HEK293 (cell line): ENCODE measurements around the gene EFCAB5.
"Not testable (repeated sequence)": the region's sequence is repeated elsewhere in the genome, so short reads cannot be mapped to it uniquely, and the experiment has no call there.

Experiments
- CTCF ChIA-PET: fragments of 350-600 bp; formaldehyde crosslinking; extraction: SDS; loops from one replicate; lab custom pipeline; 2021; ENCODE audit warnings: antibody characterized with exemption; lab: Yijun Ruan, JAX
- POLR2A ChIA-PET: fragments of 300-600 bp; formaldehyde crosslinking; extraction: SDS; loops from one replicate; lab custom pipeline; 2020; ENCODE audit warnings: antibody characterized with exemption, inconsistent platforms; lab: Yijun Ruan, JAX
- H3K27ac ChIP-seq: fragments of 200-500 bp; sonication (Bioruptor generic); 2 replicates; pipeline ENCODE4 v1.5.1; 2014; ENCODE audit warnings: low read depth, low read length, control low read depth, inconsistent platforms; ENCODE audit errors: extremely low read depth
- H3K36me3 ChIP-seq, 2 experiments: fragments of 200-500 bp in 1 of 2; sonication (Bioruptor generic) in 1 of 2; 1 replicate in 1 of 2; 2 replicates in 1 of 2; pipeline ENCODE4 v1.5.1; 2014 to 2017; ENCODE audit warnings: inconsistent platforms in 2 of 2, low read length in 2 of 2; ENCODE audit not compliant: control insufficient read depth in 2 of 2, insufficient read depth in 1 of 2
- H3K4me1 ChIP-seq: fragments of 200-500 bp; sonication (Bioruptor generic); 2 replicates; pipeline ENCODE4 v1.5.1; 2014; ENCODE audit warnings: mild to moderate bottlenecking, low read length, inconsistent platforms; ENCODE audit not compliant: control insufficient read depth, insufficient read depth
- H3K4me3 ChIP-seq: 2 replicates; pipeline ENCODE4 v1.5.1; 2011; ENCODE audit warnings: low read depth, mild to moderate bottlenecking, control low read depth, low read length, moderate library complexity
- H3K9me3 ChIP-seq: fragments of 200-500 bp; sonication (Bioruptor generic); 2 replicates; pipeline ENCODE4 v1.5.1; 2014; ENCODE audit warnings: low read depth, low read length, inconsistent platforms; ENCODE audit not compliant: control insufficient read depth, insufficient read depth
- AEBP2 ChIP-seq: fragments of 450-650 bp; formaldehyde crosslinking; IDR thresholded peaks from 2 replicates; pipeline ENCODE4 v1.5.1; 2016; ENCODE audit warnings: missing biosample characterization, missing genetic modification characterization, borderline replicate concordance
- GLIS2 ChIP-seq: fragments of 450-650 bp; formaldehyde crosslinking; IDR thresholded peaks from 2 replicates; pipeline ENCODE4 v1.5.1; 2016; ENCODE audit warnings: missing biosample characterization, missing genetic modification characterization
- HOXC10 ChIP-seq: sonication (generic); formaldehyde crosslinking; IDR thresholded peaks from 2 replicates; pipeline ENCODE4 v1.8.1; 2023; ENCODE audit warnings: mild to moderate bottlenecking, missing genetic modification reagents
- INSM2 ChIP-seq: fragments of 450-650 bp; formaldehyde crosslinking; IDR thresholded peaks from 2 replicates; pipeline ENCODE4 v1.5.1; 2016; ENCODE audit warnings: missing biosample characterization, missing genetic modification characterization
- TCF7L2 ChIP-seq: IDR thresholded peaks from 2 replicates; pipeline ENCODE4 v1.6.1; 2011; ENCODE audit warnings: low read depth, mild to moderate bottlenecking, inconsistent platforms, low read length, moderate library complexity, borderline replicate concordance
- TSHZ1 ChIP-seq: fragments of 450-650 bp; formaldehyde crosslinking; IDR thresholded peaks from 2 replicates; pipeline ENCODE4 v1.5.1; 2016; ENCODE audit warnings: missing biosample characterization, missing genetic modification characterization, borderline replicate concordance
- WT1 ChIP-seq: fragments of 450-650 bp; formaldehyde crosslinking; IDR thresholded peaks from 2 replicates; pipeline ENCODE4 v1.5.1; 2016; ENCODE audit warnings: missing biosample characterization, missing genetic modification characterization
- ZIC2 ChIP-seq: fragments of 450-650 bp; formaldehyde crosslinking; IDR thresholded peaks from 2 replicates; pipeline ENCODE4 v1.5.1; 2016; ENCODE audit warnings: missing biosample characterization, missing genetic modification characterization
- ZNF146 ChIP-seq: fragments of 450-650 bp; formaldehyde crosslinking; IDR thresholded peaks from 2 replicates; pipeline ENCODE4 v1.5.1; 2016; ENCODE audit warnings: missing biosample characterization, missing genetic modification characterization
- ZNF19 ChIP-seq: fragments of 450-650 bp; formaldehyde crosslinking; IDR thresholded peaks from 2 replicates; pipeline ENCODE4; 2016; ENCODE audit warnings: missing biosample characterization, missing genetic modification characterization, low read depth
- ZNF214 ChIP-seq: fragments of 450-650 bp; formaldehyde crosslinking; IDR thresholded peaks from 2 replicates; pipeline ENCODE4 v1.5.1; 2017; ENCODE audit warnings: missing biosample characterization, mild to moderate bottlenecking, missing genetic modification characterization, borderline replicate concordance
- ZNF24 ChIP-seq: fragments of 450-650 bp; formaldehyde crosslinking; IDR thresholded peaks from 2 replicates; pipeline ENCODE4 v1.5.1; 2016; ENCODE audit warnings: missing biosample characterization, missing genetic modification characterization
- ZNF266 ChIP-seq: fragments of 450-650 bp; formaldehyde crosslinking; IDR thresholded peaks from 2 replicates; pipeline ENCODE4 v1.5.1; 2016; ENCODE audit warnings: missing biosample characterization, missing genetic modification characterization, low read depth
- ZNF280C ChIP-seq: fragments of 450-650 bp; formaldehyde crosslinking; IDR thresholded peaks from 2 replicates; pipeline ENCODE4 v1.5.1; 2016; ENCODE audit warnings: missing biosample characterization, missing genetic modification characterization
- ZNF362 ChIP-seq: fragments of 450-650 bp; formaldehyde crosslinking; IDR thresholded peaks from 2 replicates; pipeline ENCODE4 v1.5.1; 2016; ENCODE audit warnings: missing biosample characterization, missing genetic modification characterization
- ZNF488 ChIP-seq: fragments of 450-650 bp; formaldehyde crosslinking; IDR thresholded peaks from 2 replicates; pipeline ENCODE4 v1.5.1; 2016; ENCODE audit warnings: missing biosample characterization, missing genetic modification characterization
- ZNF548 ChIP-seq: fragments of 450-650 bp; formaldehyde crosslinking; IDR thresholded peaks from 2 replicates; pipeline ENCODE4 v1.5.1; 2016; ENCODE audit warnings: missing biosample characterization, missing genetic modification characterization
- ZNF670 ChIP-seq: fragments of 450-650 bp; formaldehyde crosslinking; IDR thresholded peaks from 2 replicates; pipeline ENCODE4 v1.5.1; 2016; ENCODE audit warnings: missing biosample characterization, missing genetic modification characterization, low read depth
- ZNF785 ChIP-seq: fragments of 450-650 bp; formaldehyde crosslinking; IDR thresholded peaks from 2 replicates; pipeline ENCODE4 v1.5.1; 2016; ENCODE audit warnings: missing biosample characterization, missing genetic modification characterization

The EFCAB5 gene

GRCh38 chr17:29957488-29957887, 16.1 kb downstream of the EFCAB5 start:
- POLR2A ChIA-PET, H3K4me1 ChIP-seq, H3K4me3 ChIP-seq, H3K36me3 ChIP-seq, H3K27ac ChIP-seq, H3K9me3 ChIP-seq: not testable (repeated sequence)
- CTCF ChIA-PET, result interaction anchor here (0.9 to 1.4 kb wide), 4 partner anchors 26 to 318 kb away, joined by 3 to 6 read pairs (median 4); no protein-coding TSS in a partner anchor
- TF ChIP-seq ZNF146, result peak; percentile 84

- H3K27ac ChIP-seq, result no peak overlapping the region
- TF ChIP-seq ZNF362 (tag by site-specific recombination) (no peak), WT1 (tag by site-specific recombination) (no peak), ZIC2 (no peak), ZNF19 (no peak), AEBP2 (tag by site-specific recombination) (no peak), TCF7L2 (no peak), ZNF24 (no peak), ZNF785 (no peak)
- H3K36me3 ChIP-seq, result no peaks in the 10 kb centered on the region
- H3K4me3 ChIP-seq, result no peak overlapping the region
- CTCF ChIA-PET, result interaction anchor here (0.5 to 1.5 kb wide), 5 partner anchors 13 to 585 kb away, joined by 3 to 4 read pairs (median 3); no protein-coding TSS in a partner anchor
- POLR2A ChIA-PET, result no interaction called here
- H3K9me3 ChIP-seq, result no peaks in the 10 kb centered on the region
- no peaks in the 10 kb centered on the region for H3K4me1 ChIP-seq
Observed at GRCh38 chr17:29958947-29959657, 17.7 kb downstream of the EFCAB5 start.

- TF ChIP-seq ZNF488 (tag by site-specific recombination) (no peak), INSM2 (tag by site-specific recombination) (no peak), ZNF214 (tag by site-specific recombination) (no peak), TSHZ1 (tag by site-specific recombination) (no peak), ZNF670 (tag by site-specific recombination) (no peak), ZNF280C (tag by site-specific recombination) (no peak), ZNF266 (tag by site-specific recombination) (no peak), WT1 (tag by site-specific recombination) (no peak), HOXC10 (CRISPR knock-in tag) (no peak), ZNF548 (tag by site-specific recombination) (no peak), GLIS2 (tag by site-specific recombination) (no peak)
- ChIA-PET CTCF (interaction anchor here (0.9 to 1.5 kb wide), 5 partner anchors 14 to 320 kb away, joined by 3 to 4 read pairs (median 3); no protein-coding TSS in a partner anchor), POLR2A (no interaction called here)
- H3K4me3 ChIP-seq, result no peak overlapping the region
- H3K27ac ChIP-seq, result no peak overlapping the region
- no peaks in the 10 kb centered on the region for H3K4me1 ChIP-seq
- no peaks in the 10 kb centered on the region for H3K9me3 ChIP-seq
- H3K36me3 ChIP-seq, result no peaks in the 10 kb centered on the region
Observed at GRCh38 chr17:29959658-29960337, 18.4 kb downstream of the EFCAB5 start.
